Endodermal cell (in vitro differentiated cells): ENCODE measurements around the gene PHC2. TPM values are rescaled to one million over a fixed set of nuclear protein-coding genes. Genes with fewer than 3 reads are reported as not detected.

Experiments
- DNase-seq: peaks from one replicate; pipeline ENCODE4 v3.0.0-alpha.2; 2017
- H3K27ac ChIP-seq: 2 replicates; pipeline ENCODE4 v1.5.1; 2013; ENCODE audit warnings: mild to moderate bottlenecking, low read depth, low read length, moderate library complexity
- H3K27me3 ChIP-seq: 2 replicates; pipeline ENCODE4 v1.6.1; 2013; ENCODE audit warnings: mild to moderate bottlenecking, low read length, moderate library complexity; ENCODE audit not compliant: insufficient read depth, control insufficient read depth, poor library complexity, severe bottlenecking
- H3K36me3 ChIP-seq: 2 replicates; pipeline ENCODE4 v1.7.0; 2013; ENCODE audit warnings: mild to moderate bottlenecking, low read length, moderate library complexity; ENCODE audit not compliant: control insufficient read depth, insufficient read depth
- H3K4me1 ChIP-seq: one replicate; pipeline ENCODE4 v1.7.0; 2013; ENCODE audit warnings: low read length; ENCODE audit not compliant: control insufficient read depth, insufficient read depth
- H3K4me3 ChIP-seq: 2 replicates; pipeline ENCODE4 v1.5.1; 2013; ENCODE audit warnings: mild to moderate bottlenecking, low read length, moderate library complexity
- H3K9ac ChIP-seq: 2 replicates; pipeline ENCODE4 v1.6.1; 2013; ENCODE audit warnings: mild to moderate bottlenecking, low read length, moderate library complexity; ENCODE audit not compliant: poor library complexity, severe bottlenecking; ENCODE audit errors: extremely low read depth
- H3K9me3 ChIP-seq: 2 replicates; pipeline ENCODE4 v1.6.1; 2013; ENCODE audit warnings: mild to moderate bottlenecking, low read length, moderate library complexity; ENCODE audit not compliant: control insufficient read depth
- H3K27ac Mint-ChIP-seq: 2 replicates; pipeline ENCODE4 v1.8.0; 2020; ENCODE audit warnings: mixed read lengths
- H3K27me3 Mint-ChIP-seq: 2 replicates; pipeline ENCODE4 v1.8.0; 2021; ENCODE audit warnings: mild to moderate bottlenecking, mixed read lengths; ENCODE audit not compliant: insufficient read depth
- H3K36me3 Mint-ChIP-seq: 2 replicates; pipeline ENCODE4 v1.8.0; 2020; ENCODE audit warnings: low read depth, mixed read lengths
- H3K4me1 Mint-ChIP-seq: 2 replicates; pipeline ENCODE4 v1.8.0; 2020; ENCODE audit warnings: mixed read lengths
- H3K4me3 Mint-ChIP-seq: 2 replicates; pipeline ENCODE4 v1.8.0; 2020; ENCODE audit warnings: mild to moderate bottlenecking, moderate library complexity, mixed read lengths
- H3K9me3 Mint-ChIP-seq: 2 replicates; pipeline ENCODE4 v1.8.0; 2020; ENCODE audit warnings: mild to moderate bottlenecking, mixed read lengths
- CTCF ChIP-seq: fragments of 200-600 bp; sonication (generic); conservative IDR thresholded peaks from 2 replicates; pipeline ENCODE4 v1.5.0; 2021; ENCODE audit warnings: antibody characterized with exemption, mild to moderate bottlenecking
- WGBS, 2 experiments: methylation state at CpG; one replicate each; pipeline versions ENCODE4 v1.1.5 to v1.1.7; 2013; ENCODE audit warnings: missing lambda C conversion rate in 2 of 2, mixed read lengths in 1 of 2; ENCODE audit not compliant: insufficient coverage in 1 of 2, insufficient read length in 1 of 2; 5-methylcytosine and 5-hydroxymethylcytosine counted together
- total RNA-seq, 2 donors: library from RNA; stranded (reverse); fragmentation: NEBNext Ultra II Directional in 1 of 2; extraction: Animal tissue kit (Norgen Biotek cat#: 25700) in 1 of 2; gene quantifications; 2 replicates in 1 of 2; 3 replicates in 1 of 2; pipeline ENCODE4 v1.2.1, GENCODE V29; 2021

The PHC2 gene
- total RNA-seq, 2 donors from 2014 or later, result 32.1 to 43.9 TPM

GRCh38 chr1:33439662-33440061 lies 8.8 kb upstream of the PHC2 start:
- no peak overlapping the region for H3K27ac ChIP-seq
- no peak overlapping the region for H3K27ac Mint-ChIP-seq
- H3K27me3 Mint-ChIP-seq, result peaks cover 4% of the 10 kb centered on the region
- H3K27me3 ChIP-seq, result peaks cover 4% of the 10 kb centered on the region
- no peaks in the 10 kb centered on the region for H3K36me3 ChIP-seq
- H3K9me3 Mint-ChIP-seq, result no peaks in the 10 kb centered on the region
- H3K36me3 Mint-ChIP-seq, result no peaks in the 10 kb centered on the region
- DNase-seq, result no peak
- H3K4me3 ChIP-seq, result no peak overlapping the region
- no peak for TF ChIP-seq CTCF
- H3K4me3 Mint-ChIP-seq, result no peak overlapping the region
- no peak overlapping the region for H3K9ac ChIP-seq
- peaks cover 10% of the 10 kb centered on the region for H3K4me1 Mint-ChIP-seq
- no peaks in the 10 kb centered on the region for H3K9me3 ChIP-seq
- 84 to 100% methylated on average over 1 of the region's 1 CpG for WGBS, 2 experiments
- peaks cover 3% of the 10 kb centered on the region for H3K4me1 ChIP-seq

GRCh38 chr1:33438364-33439160 lies 7.7 kb upstream of the PHC2 start:
- peaks cover 4% of the 10 kb centered on the region for H3K27me3 ChIP-seq
- Mint-ChIP-seq H3K9me3 (no peaks in the 10 kb centered on the region), H3K27me3 (peaks cover 4% of the 10 kb centered on the region), H3K27ac (no peak overlapping the region), H3K4me1 (peaks cover 6% of the 10 kb centered on the region), H3K36me3 (no peaks in the 10 kb centered on the region), H3K4me3 (no peak overlapping the region)
- no peak for TF ChIP-seq CTCF
- H3K4me1 ChIP-seq, result peaks cover 3% of the 10 kb centered on the region
- WGBS, 2 experiments, result 78 to 96% methylated on average over 4 to 6 of the region's 6 CpGs
- no peaks in the 10 kb centered on the region for H3K36me3 ChIP-seq
- no peak for DNase-seq
- H3K4me3 ChIP-seq, result no peak overlapping the region
- no peak overlapping the region for H3K9ac ChIP-seq
- H3K9me3 ChIP-seq, result no peaks in the 10 kb centered on the region
- H3K27ac ChIP-seq, result no peak overlapping the region

- Histone ChIP-seq H3K4me3 (no peak overlapping the region), H3K27me3 (no peaks in the 10 kb centered on the region), H3K27ac (no peak overlapping the region), H3K9ac (no peak overlapping the region), H3K4me1 (peaks cover 3% of the 10 kb centered on the region), H3K9me3 (no peaks in the 10 kb centered on the region), H3K36me3 (no peaks in the 10 kb centered on the region)
- no peaks in the 10 kb centered on the region for H3K9me3 Mint-ChIP-seq
- peaks cover 4% of the 10 kb centered on the region for H3K4me1 Mint-ChIP-seq
- peaks cover 4% of the 10 kb centered on the region for H3K27me3 Mint-ChIP-seq
- H3K27ac Mint-ChIP-seq, result no peak overlapping the region
- H3K4me3 Mint-ChIP-seq, result no peak overlapping the region
- DNase-seq, result no peak
- TF ChIP-seq CTCF, result no peak
- H3K36me3 Mint-ChIP-seq, result no peaks in the 10 kb centered on the region
- 87 to 92% methylated on average over 2 to 4 of the region's 4 CpGs for WGBS, 2 experiments
These were observed 5.8 kb upstream of the PHC2 start for GRCh38 chr1:33436557-33437285.
